CD4-positive, alpha-beta T cell treated with Interleukin-21 for 1 hour (primary cell): Measurements from ENCODE around the gene ANKS1B.
"Not testable (repeated sequence)": the region's sequence is repeated elsewhere in the genome, so short reads cannot be mapped to it uniquely, and the experiment has no call there.

Experiments used
- DNase-seq: peaks from one replicate; pipeline ENCODE4 v3.0.0-alpha.2; 2020

ANKS1B gene

DNA sequence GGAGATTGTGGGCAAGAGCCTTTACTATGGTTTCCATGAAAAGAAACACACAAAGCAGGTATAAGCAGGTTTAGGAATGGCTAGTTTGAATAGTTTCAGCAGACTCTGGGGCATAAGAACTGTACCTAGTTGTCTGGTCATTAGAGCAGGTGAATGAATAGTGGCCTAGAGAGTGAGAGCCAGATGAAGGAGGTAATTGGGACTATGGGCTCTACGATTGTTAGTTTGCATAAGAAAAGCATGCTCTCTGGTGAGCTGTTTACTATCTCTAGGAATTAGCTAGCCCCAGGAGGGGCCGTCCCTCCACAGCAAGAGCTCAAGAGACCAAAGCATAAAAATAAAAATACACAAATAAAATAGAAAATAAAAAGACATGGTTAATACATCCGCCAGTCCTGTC is 734.6 kb downstream of the ANKS1B start:
- DNase-seq: no peak

DNA sequence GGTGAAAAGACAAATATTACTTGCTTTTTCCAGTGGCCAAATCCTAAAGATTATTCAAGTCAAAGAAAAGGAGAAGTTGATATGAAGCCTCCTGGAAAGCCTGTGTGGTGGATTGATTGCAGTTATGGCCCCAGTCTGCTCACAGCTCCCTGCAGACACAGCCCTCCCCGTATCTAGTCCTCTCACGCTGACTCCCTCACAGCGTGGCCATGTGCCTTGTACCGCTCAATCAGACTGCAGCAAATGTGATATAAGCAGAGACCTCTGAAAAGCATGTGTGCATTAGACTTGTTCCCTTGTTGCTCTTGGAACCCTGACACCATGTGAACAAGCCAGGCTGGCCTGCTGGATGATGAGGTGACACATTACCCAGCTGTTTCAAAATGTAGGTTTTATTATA is 735.2 kb downstream of the ANKS1B start:
- DNase-seq: no peak

DNA sequence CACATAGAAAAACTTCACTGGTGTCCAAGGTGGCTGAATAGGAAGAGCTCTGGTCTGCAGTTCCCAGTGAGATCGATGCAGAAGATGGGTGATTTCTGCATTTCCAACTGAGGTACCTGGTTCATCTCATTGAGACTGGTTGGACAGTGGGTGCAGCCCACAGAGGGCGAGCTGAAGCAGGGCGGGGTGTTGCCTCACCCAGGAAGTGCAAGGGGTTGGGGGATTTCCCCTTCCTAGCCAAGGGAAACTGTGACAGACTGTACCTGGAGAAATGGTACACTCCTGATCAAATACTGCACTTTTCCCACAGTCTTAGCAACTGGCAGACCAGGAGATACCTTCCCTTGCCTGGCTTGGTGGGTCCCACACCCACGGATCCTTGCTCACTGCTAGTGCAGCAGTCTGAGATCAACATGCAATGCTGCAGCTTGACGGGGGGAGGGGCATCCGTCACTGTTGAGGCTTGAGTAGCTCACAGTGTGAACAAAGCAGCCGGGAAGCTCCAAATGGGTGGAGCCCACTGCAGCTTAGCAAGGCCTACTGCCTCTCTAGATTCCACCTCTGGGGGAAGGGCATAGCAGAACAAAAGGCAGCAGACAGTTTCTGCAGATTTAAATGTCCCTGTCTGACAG is 746.7 kb downstream of the ANKS1B start:
- DNase-seq: not testable (repeated sequence)

GRCh38 chr12:99235381-99235780 is 749.4 kb downstream of the ANKS1B start:
- DNase-seq: no peak

DNA sequence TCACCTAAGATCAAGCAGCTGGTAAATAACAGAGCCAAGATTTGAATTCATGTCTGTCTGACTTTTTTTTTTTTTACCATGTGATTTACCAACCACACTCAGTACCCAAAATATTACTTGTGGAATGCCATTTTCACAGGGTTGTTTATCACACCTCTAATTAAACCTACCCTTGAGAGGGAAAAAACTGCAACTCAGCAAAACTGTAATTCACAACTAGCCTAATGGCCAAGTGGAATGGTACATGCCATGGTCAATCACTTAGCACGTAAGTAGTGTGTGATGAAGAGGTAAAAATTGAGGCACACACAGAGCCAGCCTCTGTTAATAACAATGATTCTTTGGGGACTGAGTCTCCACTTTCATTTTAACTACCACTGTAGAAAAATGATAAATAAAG is 750.0 kb downstream of the ANKS1B start:
- no peak for DNase-seq

GRCh38 chr12:99232324-99232723 is 752.4 kb downstream of the ANKS1B start:
- no peak for DNase-seq

DNA sequence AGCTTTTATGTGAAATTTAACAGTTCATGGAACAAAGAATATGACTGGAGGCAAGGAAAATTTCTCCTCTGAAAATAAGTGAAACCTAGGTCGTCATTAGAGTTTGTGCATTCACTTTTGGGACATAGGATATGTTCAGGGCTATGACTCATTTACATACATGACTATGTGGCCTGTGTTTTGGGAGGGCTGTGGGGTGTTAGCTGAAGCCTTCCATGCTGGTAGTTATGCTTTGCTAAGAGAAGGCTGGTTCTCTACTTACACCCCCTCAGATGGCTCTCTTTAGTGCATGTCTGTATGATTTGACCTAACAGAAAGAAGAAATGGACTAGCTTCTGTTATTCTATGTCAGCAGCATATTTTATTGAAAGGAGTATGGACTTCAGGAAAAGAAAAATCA is 753.7 kb downstream of the ANKS1B start:
- no peak for DNase-seq

- DNase-seq: no peak
These were observed 760.5 kb downstream of the ANKS1B start for GRCh38 chr12:99224237-99224636.

DNA sequence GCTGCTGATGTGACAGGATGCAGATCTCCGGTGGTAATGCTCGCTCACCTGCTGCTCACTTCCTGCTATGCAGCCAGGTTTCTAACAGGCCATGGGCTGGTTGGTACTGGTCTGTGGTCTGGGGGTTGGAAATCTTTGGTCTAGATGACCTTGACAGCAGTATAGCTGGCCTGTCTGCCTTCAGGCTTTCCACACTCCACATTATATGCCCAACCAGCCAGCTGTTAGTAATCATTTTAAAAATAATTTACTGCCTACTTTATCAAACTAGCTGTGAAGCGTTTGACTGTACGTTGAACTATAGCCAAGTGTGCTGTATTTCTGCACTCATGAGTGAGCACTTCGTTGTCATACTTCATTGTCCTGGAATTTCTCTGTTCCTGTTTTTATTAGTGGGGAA is 761.2 kb downstream of the ANKS1B start:
- no peak for DNase-seq

- no peak for DNase-seq
These were observed 771.7 kb downstream of the ANKS1B start for GRCh38 chr12:99213047-99213446.

DNA sequence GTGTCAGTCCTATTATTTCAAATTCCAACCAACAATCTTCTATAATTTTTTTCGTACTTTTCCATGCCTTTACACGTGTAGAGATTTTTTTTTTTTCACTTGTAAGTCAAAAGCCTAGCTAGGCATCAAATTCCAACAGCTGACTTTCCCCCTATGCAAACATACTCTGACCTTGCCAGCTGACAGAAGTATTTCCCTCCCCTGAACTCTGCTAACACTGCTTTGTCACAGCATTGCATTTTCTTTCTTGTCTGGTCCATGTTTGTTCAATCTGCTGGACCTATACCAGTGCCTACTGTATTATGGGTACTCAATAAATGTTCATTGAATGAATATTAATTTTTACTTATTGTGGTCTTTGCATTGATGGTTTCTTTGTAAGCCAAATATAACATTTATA is 772.5 kb downstream of the ANKS1B start:
- DNase-seq: no peak

- DNase-seq: no peak
These were observed 779.6 kb downstream of the ANKS1B start for GRCh38 chr12:99205111-99205510.

DNA sequence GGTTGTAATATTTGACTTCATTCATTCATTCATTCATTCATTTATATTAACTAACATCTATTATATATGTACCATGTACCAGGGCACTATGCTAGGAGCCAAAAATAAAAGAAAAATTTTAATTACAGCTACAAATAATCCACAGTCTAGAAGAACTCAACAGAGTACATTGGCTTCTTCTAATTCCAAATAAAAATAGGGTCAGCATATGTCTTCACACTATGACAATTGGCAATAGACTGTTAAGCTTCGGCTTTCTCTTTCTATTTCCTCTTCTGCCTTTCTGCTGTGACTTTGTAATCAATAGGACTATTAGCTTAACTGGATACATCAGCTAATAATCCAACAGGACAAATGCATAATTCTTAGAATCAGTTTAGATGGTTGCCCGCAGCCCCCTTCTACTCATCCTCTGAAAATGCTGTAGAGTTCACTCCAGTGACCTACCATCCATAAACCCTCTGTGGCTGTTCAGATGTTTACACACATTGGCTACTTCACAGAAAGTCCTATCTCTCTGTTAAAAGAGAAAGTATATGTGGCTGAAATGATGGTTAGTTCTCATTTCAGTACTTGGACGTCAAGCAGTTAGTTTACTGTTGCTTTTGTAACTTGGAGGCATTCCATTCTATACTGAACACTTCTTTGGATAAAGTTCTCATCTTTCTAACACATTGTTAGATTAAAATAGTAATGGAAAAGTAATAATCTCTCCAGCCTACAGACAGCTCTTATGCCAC is 782.7 kb downstream of the ANKS1B start:
- no peak for DNase-seq

DNA sequence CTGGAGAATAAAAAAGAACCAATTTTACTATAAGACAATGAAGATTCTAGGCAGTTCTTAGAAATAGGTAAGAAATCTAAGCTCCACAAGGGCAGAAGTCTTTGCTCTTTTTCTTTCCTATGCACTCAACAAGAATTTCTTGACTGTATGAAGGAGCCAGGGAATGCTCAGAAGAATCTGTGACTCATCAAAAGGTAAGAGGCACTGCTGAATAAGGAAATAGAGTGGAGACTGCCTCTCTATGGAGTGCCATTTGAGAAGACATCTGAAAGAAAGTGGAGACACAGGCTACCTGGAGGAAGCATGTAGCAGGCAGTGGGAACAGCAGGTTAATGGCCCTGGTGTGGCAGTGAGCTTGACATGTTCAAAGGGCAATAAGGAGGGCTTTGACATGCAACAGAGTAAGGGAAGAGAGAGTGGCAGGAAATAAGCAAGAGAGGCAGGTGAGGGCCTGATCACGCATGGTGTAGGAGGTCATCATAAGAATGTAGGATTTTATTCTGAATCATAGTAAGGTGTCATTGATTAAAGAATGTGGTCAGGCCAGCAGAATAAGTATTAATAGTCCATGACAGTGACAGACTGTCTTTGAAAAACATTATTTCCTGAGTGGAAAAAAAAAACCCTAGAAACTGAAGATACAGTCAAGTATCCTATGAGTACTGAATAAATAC is 783.9 kb downstream of the ANKS1B start:
- no peak for DNase-seq

DNA sequence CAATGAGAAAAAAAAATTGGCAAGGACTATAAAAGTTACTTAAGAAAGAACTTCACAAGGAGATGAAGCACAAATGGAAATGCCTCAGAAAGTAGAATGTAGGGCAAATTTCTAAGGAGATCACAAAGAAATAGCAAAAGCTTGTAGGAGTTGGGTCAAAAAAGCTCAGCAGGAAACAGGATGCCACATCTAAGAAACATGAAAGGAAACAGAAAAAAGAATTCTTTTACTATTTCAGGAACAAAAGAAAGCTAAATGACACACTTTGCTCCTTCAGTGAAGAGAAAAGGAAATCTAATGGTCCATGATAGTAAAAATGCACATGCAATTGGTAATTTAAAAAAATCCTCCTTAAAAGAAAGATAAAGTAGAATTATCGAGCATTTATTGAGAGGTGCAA is 789.3 kb downstream of the ANKS1B start:
- DNase-seq: no peak

DNA sequence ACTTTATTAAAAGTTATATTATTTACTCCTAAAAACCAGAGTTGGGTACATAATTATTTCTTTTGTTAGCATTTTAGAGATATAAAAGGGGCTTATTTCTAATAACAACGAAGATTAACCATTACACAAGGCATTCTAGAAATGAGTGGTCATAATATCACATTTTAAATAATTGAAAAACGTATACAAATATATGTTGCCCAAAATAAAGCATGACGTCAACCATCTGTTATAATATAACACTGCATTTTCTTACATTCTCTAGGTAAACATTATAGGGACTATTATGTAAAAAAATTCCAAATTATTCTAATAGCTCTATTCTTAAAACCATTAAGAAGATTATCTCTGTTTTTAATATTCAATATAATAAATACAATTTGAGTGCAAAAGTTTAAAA is 792.2 kb downstream of the ANKS1B start:
- no peak for DNase-seq

DNA sequence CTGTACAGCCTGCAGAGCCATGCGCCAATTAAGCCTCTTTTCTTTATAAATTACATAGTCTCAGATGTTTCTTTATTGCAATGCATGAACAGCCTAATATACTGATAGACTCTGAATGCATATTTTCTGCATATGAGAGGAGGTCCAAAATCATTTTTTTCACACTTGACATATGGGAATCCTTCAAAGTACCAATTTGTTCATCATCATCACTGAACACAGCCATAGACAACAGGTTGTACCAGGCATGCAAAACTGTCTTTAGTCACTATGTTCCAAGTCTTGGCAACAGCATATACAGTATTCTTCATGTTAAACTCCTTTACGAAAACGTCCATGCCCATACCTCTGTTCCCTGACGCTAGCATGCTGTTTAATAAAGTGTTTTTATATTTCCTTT is 807.9 kb downstream of the ANKS1B start:
- DNase-seq: no peak

DNA sequence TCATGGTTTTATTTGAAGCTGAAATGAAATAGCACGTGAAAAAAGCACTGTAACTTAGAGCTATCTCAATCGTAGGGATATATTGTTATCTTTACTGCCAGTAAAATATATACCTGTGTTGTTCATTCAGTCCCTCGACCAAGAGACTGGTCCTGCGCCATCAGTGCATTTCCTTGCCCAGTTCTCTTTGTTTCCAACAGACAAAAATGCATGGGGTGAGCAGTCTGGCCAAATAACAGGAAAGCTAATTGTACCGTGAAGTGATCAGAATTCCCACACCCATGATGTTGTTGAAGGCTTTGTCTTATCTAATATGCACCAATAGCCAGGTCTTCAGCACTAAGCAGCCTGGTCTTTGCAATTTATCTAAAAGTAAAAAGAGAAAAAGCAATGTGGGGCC is 814.3 kb downstream of the ANKS1B start:
- no peak for DNase-seq

- DNase-seq: no peak
These were observed 814.7 kb downstream of the ANKS1B start for GRCh38 chr12:99170037-99170436.

- DNase-seq: no peak
These were observed 826.8 kb downstream of the ANKS1B start for GRCh38 chr12:99157946-99158345.

DNA sequence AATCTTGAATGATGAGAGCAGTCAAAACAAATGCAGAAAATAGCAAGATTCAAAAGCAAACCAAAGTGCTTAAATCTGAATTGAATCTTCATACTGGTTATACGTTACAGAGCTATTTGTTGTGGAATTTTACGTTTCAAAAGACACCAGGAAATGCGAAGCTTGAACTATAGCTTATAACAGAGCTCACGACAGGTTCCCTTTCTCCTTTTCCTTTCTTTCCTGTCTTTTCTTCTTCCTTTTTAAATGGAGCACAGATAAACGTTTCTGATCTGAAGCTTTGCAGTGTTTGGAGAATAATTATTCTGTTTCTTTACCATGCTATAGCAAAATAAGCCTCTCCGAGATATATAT is 829.8 kb downstream of the ANKS1B start:
- no peak for DNase-seq

- no peak for DNase-seq
These were observed 830.3 kb downstream of the ANKS1B start for GRCh38 chr12:99154216-99154982.

GRCh38 chr12:99153293-99153692 is 831.4 kb downstream of the ANKS1B start:
- no peak for DNase-seq

DNA sequence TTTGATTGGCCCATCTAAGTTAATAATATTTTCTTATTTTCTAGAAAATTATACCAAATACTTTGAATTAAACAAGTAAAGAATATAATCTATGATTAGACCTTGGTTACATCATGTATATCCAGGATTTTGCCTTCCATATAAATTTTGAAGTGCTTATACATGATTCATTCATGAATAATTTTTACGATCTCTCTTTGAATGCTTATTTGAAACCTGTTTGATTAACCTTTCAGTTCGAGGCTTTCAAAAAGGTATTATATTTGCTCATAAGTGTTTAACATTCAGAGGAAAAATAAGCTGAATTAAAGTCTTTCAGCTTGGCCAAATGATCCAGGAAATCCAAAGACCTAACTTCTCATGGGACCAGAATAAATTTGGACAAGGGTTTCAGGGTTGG is 832.4 kb downstream of the ANKS1B start:
- DNase-seq: no peak
